CD4-positive, alpha-beta T cell treated with Interleukin-2 at 100 ng/mL for 4 hours (primary cell): ENCODE data around the gene NSUN2.

Experiments
- DNase-seq: peaks from one replicate; pipeline ENCODE4 v3.0.0-alpha.2; 2020; ENCODE audit warnings: low spot score

Gene NSUN2

DNA sequence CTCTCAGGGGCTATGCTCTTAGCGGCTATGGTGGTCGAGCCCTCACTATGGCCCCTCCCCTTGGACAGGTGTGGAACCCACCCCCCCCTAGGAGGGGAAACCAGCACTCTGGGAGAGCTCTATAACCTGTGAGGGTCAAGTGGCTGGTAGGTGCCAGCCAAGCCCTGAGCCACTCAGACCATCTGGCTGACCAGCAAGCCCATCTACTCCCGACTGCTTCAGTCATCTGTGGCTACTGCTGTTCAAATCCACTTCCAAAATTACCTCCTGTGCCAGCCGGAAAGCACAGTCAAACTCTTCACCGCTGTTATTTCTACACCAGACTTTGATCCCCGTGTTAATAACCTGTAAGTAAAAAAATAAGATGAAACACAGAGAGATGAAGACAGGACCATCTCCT, 28.5 kb downstream of the NSUN2 start:
- no peak for DNase-seq

DNA sequence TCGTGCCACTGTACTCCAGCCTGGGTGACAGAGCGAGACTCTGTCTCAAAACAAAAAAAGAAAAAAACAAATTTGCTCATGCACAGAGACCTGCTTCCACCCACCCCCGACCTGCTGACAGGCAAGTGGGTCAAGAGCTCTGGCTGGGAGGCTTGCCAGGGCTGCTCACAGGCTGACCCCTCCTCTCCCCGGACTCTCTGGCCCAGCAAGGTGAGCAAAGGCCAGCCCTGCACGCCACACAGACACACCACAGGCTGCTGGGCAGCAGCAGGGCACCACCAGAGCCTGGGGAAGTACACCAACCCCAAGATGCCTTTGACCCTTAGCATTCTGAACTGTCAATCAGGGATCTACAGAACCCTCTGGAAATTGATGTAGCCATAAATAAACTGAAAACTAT, 29.2 kb downstream of the NSUN2 start:
- DNase-seq = no peak

DNA sequence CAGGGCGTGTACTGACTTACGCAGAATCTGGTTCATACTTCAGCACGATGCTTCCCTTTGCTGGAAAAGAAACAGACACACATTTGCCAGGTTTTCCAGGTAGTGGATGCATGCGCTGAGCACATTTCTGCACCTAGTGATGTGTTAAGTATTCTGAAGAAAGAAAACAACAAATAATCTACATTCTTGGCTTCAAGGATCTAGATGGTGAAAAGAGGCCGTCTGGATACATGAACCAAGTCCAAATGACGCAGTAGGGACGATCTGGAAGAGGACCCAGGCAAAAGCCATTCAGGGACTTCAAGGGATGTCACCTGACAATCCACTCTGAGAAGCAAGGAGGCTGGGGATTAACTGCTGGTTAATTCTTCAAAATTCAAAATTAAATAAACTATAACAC, 30.4 kb downstream of the NSUN2 start:
- DNase-seq = no peak

DNA sequence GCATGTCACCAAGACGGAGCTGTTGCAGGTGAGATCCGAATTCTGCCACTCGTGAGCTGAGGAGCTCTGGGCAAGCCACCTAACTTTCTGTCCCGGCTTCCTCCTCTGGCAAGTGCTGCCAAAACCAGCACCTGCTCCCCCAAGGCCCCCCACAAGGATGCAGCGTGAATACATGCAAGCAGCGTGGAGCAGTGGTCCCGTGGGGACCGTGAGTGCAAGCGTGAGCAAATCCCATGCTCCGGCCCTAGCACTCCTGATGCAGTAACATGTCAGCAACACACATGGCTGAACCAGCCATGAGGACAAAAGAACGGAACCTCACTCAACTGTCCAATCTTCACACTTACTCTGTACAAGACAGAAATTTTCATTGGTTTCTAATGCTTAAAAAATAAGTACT, 31.0 kb downstream of the NSUN2 start:
- no peak for DNase-seq

DNA sequence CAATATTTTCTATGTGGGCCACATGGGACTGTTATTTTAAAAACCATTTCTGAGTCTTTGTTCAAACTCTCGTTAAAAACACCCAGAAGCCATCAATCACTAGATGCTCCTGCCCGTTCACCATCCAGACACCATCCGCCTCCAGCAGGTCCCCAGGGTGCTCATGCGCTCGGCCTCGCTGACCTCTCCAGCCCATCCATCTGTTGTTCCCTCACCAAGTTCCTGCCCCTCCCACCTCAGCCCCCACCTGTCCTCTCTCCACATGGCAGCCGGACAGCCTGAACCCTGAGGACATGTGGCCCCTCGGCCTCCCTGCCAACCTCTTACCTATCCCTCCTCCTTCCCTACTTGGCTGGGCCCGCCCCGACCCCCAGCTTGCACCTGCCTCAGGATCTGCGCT, 31.6 kb downstream of the NSUN2 start:
- no peak for DNase-seq

DNA sequence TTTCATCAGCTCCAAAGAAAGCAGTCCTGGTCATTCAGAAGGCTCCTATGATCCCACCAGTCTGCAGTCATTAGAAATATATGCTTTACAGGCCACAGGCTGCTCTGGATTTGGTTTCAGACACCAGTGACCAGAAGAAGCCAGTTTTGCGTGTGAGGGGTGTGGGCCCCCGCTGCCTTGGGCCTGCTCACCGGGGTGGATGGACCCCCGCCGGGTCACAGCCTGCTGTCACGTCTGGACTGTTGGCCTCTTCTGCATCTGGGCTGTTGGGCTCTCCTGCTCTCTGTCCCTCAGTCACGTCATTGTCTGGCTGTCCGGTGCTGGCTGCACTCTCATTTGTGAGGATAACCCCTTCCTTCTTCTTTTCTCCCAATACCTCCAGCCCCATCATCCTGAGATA, 33.1 kb downstream of the NSUN2 start:
- DNase-seq = no peak

DNA sequence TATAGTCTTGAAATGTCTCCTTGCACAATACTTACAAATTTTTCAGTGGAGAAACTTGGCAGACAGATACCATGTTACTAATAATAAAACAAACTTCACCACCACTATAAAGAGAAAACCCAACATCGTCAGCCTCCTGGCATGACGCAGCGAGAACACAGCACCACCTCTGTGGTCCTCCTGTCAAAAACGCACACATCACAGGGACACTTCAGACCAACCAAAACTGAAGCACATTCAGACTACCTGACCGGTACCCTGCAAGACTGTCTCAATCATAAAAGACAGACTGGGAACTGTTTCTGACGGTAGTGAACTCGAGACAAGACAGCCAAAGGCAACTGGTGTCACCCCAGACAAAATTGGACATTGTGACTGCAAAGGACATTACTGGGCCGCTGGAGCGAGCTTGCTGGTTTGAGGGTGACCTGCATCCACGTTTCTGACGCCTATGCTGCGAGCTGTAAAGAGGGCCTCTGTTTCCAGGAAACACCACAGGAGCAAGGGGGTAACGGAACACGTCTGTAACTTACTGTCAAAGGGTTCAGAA, 34.4 kb downstream of the NSUN2 start:
- no peak for DNase-seq

DNA sequence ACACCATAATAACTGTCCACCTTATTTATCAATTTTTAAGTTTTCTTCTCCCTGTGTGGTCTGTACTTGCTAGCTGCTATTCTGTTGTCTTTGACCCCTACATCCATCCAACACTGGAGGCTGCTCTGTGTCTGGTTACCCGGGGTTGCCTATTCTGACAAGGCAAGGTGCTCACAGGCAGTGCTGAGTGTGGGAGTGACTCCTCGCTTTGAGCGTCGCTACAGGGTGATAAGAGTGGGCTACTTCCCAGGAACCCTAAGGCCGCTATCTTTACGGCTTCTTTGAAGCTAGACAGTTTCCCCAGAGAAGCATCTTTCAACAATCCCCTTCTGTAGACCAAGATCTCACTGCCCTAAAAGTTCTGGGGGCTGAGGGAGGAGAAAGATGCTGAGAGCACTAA, 35.3 kb downstream of the NSUN2 start:
- DNase-seq = no peak

DNA sequence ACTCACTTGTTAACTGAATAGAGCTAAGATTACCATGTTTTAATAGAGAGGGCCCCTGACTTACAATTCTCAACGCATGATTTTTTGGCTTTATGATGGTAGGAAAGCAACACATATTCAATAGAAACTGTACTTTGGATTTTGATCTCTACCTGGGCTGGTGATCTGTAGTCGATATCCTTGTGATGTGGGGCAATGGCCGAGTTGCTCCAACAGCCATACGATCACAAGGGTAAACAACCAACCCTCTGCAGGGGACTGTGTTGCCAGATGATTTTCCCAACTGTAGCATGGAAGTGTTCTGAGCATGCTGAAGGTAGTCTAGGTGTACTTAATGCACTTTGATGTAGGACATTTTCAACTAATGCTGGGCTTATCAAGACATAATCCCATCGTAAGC, 36.5 kb downstream of the NSUN2 start:
- DNase-seq = no peak

DNA sequence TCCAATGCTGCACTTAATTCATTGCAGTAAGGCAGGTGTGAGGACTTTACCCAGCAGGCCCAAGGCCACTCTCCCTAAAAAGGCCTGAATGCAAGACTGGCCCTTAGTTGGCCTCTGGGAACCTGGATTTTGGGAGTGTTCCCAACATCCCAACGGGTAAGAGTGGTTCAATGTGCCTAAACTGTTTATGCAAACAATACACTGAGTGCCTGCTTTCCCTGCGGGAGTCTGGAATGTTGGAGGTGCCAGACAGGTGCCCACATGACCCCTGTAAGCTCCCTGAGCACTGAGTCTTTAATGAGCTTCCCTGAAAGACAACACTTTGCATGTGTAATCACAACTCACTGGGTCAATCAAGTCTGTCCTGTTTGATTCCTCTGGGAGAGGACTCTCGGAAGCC, 37.4 kb downstream of the NSUN2 start:
- DNase-seq = no peak

DNA sequence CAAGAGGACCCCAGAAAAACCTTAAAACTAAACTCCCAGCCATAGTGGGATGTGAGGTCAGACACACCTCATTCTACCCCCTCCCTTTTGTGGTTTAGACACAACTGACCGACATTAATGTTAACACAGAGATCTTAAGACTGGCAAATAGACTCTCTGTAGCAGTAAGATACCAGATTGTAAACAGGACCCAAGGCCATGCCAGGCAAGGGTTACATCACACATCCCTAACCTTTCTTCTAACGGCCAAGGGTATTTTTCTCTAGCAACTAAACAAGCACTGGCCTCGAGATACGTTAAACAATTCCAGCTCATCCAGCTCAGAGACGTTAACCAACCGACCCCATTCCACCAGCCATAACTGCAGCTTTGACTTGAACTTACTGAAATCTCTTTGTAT, 38.8 kb downstream of the NSUN2 start:
- no peak for DNase-seq

DNA sequence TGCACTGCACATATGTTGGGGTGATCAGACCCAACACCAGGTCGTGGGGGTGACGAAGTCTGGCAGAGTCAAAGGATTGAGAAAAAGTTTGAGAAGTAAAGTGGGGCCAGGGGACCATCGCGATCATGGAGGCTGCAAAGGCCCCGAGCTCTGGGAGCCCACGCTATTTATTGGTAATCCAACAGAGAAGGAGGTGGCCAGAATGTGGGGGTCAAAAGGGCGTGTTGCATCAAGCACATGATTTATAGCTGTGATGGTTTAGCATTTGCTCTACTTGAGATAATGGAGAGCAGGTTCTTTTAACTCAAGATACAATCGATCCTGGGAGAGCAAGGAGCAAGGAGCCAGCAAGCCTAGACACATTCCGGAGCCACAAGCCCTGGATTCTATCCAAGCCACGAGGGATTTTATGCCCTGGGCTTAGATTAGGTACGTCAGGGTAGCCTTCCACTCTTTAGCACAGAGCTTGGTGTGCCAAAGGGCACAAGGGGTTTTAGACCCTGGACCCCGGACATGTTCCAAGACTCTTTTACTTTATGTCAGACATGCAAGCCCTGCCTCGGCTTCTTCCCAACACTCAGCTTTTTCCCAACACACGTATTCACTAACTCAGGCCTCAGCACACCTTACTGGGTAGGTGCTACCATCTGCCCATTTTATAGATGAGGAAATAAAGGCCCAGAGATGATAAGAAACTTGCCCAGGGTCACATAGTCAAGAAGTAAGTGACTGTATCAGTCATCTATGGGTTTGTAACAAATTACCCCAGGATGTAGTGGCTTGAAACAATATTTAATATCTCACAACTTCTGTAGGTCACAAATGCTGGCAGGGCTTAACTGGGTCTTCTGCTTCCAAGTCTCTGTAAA, 39.5 kb downstream of the NSUN2 start:
- no peak for DNase-seq

DNA sequence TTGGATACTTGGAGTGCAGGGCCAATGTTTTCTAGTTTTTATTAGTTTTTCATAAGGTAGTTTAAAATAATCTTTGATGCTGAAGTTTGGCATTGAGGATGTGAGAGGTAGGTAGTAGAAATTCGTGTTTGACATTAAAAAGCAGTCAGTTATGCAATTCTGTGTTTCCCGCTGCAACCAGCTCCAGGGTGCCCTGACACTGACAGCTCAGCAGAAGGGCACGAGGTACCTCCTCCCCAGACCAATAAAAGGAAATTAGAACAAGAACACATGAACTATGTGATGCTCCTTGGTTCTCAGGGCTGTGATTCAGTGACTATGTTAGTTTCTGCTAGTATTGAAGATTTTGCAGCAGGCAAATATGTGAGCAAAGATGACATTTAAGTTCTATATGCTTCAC, 40.2 kb downstream of the NSUN2 start:
- no peak for DNase-seq

DNA sequence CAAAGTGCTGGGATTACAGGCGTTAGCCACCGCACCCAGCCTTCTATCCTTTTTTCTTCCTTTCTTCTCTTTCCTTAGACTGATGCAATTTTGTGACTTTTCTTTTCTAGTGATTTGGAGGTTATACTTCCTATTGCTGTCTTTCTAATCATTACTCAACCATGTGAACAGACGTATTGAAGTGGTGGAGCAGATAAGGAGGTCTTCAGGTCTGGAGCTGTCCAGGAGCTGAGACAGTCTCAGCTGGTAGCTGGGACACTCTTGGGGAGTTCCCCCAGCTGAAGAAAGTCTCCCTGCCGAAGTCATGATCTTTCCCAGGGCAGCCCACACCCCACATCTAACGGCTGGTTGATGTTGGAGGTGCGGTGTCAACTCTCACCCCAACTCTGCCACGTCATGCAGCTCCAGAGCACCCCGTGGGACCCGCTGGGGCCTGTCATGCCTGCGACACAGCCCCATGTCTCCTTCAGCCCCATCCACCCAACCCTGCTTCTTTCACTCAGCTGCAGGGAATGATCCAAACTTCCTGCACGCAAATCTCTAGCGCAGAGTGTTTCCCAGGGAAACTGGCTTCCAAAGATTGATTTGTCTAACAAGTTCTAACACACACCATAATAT, 41.1 kb downstream of the NSUN2 start:
- no peak for DNase-seq

DNA sequence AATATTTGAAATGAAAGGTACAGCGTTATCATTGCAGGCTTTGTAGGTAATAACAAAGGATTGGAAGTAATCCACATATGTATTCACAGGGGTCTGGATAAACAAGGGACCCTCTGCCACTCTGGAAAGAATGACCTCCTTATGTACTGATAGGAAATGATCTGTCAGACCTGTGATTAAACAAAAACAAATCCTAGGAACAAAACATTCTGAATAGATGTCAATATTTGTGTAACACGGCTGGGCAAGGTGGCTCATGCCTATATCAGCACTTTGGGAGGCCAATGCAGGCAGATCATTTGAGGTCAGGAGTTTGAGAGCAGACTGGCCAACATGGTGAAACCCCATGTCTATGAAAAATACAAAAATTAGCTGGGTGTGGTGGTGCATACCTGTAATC, 42.3 kb downstream of the NSUN2 start:
- no peak for DNase-seq

DNA sequence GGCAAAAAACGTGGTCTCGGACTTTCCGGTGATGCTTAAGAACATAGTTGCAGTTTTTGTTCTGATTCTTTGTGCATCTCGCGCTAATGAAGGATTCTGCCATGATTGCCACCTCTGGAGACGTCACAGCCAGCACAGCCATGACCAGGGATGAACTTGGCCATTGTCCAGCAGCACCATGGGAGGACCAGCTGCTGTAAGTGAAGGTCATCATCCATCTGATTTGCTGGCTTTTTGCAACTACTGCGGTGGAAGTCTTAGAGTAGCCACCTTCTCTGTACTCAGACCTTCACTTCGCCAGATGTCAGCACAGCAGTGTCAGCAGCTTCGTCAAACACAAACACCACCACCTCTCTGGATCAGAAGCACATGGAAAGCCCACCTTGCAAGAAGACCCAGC, 45.7 kb downstream of the NSUN2 start:
- DNase-seq = no peak

DNA sequence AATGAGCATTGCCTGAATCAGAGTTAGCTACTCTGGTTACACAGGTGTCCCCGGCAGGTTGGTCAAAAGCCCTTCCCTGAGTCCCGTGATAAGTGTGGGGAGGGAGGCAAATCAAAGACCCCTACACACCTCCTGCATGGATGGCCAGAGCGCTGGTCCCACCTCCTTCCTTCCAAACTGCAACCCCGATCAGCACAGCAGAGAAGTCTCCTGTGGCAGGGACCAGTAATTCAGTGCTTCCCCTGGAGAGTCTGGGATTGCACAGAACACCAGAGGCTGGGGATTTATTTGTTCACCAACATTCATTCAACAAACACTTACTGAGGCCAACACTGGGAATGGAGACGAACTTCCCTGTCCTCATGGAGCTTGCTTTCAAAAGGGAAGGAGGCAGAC, 46.2 kb downstream of the NSUN2 start:
- DNase-seq = no peak

DNA sequence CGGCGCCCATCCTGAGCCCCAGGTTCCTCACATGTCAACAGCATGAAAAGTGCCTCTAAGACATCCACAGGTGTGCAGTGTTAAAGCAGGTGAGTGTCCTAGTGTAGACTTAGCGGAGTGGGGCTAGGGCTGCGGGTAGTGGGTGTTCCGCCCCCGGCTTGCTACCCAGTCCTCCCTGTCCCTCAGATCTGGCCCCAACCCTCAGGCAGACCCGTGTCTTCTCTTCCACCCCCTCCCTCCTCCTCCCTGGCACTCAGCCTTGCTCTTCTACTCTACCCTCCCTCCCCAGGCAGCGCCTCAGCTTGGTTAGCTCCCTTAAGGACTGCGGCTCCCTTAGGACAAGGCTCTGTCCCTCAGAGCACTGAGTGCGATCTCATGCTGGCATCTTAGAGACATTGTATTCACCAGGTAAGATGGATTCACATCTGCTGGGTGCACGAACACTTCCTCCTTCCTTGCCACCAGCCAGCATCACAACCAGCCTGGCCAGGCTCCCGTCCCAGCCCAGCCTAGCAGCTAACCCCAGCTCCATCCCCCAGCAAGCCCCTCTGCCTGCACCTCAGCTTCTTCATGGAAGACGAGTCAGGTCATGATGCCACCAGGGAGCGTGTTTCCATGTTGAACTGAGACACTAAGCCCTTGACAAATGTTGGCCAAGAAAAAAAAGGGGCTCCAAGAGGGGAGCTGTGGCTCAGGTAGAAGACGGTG, 46.8 kb downstream of the NSUN2 start:
- DNase-seq = no peak

DNA sequence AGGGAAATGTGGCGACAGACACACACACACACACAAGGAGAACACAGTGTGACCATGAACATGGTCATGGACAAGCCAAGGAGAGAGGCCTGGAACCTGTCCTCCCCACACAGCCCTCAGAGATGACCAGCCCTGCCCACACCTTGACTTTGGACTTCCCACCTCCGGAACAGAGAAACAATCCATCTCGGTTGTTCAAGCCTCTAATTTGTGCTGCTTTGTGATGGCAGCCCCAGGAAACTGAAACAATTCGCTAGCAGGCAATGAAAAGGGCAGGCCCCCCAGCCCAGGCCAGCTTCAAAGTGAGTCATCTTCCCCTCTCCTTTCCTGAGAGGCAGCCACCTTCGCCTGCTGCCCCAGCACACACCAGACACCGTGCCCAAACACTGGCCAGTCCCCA, 47.7 kb downstream of the NSUN2 start:
- no peak for DNase-seq

DNA sequence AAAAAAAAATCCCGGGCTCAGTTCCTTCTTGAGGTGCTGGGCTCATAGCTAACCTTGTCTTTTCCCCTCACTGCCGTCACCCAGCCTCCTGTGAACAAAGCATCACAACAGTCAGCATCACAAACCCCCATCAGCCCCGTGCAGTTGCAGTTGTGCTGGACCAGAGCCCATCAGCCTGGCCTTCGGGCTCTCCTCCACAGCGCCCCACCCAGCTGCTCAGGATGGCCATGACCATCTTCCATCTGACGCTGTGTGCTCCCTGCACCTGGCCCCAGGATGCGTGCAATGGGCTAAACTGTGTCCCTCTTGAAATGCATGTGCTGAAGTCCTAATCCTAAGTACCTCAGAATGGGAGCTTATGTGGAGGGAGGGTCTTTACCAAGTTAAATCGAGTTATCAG, 48.1 kb downstream of the NSUN2 start:
- no peak for DNase-seq

DNA sequence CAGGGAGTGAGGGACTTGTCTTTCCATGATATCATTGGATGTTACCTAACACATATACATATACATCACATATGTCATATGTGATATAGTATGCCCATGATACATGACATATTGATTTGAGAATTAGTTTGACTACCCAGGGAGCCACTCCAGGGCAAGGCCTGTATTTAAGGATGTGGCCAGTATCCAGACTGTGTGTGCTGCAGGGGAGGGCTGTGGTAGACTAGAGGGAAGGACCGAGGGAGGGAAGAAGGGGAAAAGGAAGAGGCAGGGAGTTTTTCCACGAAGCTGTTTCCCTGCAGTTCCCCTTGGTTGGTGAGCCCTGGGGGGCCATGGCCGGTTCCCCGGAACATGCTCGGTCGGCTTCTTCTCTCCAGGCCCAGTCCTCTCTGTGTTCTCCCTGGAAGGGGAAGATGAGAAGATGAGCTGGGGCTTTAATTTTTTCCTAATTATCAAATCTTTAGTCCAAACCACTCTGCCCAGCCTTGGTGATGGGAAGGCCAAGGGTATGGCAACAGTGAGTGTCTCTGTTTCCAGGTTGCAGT, 48.7 kb downstream of the NSUN2 start:
- DNase-seq = no peak

DNA sequence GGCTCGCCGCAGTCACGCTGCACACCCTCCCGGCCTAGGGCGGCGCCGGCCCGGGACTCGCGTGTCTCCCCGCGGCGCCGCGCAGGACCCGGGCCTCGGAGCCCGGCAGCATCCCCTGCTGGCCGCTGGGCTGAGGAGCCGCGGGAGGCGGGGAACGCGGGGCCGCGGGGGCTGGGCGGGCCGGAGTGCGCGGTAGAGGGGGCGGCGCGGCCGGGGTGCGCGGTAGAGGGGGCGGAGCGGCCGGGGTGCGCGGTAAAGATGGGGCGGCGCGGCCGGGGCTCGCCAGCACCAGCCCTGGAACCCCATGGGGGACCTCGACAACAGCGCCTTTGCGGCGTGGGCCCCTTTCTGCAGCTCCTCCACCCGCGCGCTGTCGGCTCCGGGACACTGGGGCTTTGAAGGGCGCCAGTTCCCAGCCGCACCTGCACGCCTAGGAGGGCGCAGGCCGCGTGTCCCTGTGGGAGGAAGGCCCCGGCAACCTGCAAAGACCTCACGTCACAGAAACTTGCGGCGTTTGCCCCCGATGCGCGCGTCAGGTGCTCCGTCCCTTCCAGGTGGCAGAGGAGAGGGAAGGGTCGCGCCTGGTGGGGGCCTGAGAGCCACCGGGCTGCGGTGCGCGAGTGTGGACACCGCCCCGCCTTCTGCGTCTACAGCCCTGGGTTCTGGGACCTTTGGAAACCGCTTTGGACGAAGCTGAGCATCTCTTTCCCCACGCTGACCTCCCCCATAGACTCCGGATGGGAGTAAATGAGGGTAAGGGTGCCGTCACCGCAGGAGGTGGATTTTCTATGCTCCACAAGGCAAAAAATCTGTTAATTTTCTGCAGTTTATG, 49.6 kb downstream of the NSUN2 start:
- DNase-seq = no peak
